Frontal cortex (tissue), 4 donors: Measurements from ENCODE around the gene CTNNA3. TPM values are rescaled to one million over a fixed set of nuclear protein-coding genes. Genes with fewer than 3 reads are reported as not detected.

ENCODE experiments used
- DNase-seq, 2 donors: peaks; one replicate each; pipeline ENCODE4 v3.0.0; 2012; ENCODE audit warnings: low spot score in 2 of 2
- FAIRE-seq: peaks from 2 replicates; lab custom pipeline; 2012; peaks lifted over from hg19 to GRCh38; lab: Jason Lieb, UNC
- total RNA-seq: library from RNA; depleted of rRNA; stranded (reverse); fragments of >200 nt; gene quantifications from one replicate; pipeline ENCODE4 v1.2.3, GENCODE V29; 2014
- donor health status: control.
- donor health status: control.
- donor health status: control.

CTNNA3 gene
- total RNA-seq, 1 donor from 2014 or later, result 2.0 TPM

GRCh38 chr10:66564287-66564686, 1131.7 kb downstream of the CTNNA3 start:
- DNase-seq, result no peak
- FAIRE-seq, result no peak

DNA sequence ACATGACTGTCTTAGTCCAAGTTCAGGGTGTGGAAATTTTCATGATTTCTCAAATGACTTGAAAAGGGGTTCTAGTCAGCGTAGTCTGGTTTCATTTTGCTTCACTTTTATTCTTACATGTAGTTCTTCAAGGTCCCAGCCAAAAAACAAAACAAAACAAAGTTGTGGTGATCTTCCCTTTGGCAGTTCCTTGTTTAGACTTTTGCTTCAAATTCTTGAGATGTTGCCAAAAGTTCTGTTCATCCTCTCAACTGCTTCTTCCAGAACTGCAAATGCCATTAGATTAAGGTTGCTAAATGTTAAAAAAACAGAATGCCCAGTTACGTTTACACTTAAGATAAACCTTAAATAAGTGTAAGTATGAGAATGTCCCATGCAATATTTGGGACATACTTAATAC, 1140.9 kb downstream of the CTNNA3 start:
- no peak for FAIRE-seq

DNA sequence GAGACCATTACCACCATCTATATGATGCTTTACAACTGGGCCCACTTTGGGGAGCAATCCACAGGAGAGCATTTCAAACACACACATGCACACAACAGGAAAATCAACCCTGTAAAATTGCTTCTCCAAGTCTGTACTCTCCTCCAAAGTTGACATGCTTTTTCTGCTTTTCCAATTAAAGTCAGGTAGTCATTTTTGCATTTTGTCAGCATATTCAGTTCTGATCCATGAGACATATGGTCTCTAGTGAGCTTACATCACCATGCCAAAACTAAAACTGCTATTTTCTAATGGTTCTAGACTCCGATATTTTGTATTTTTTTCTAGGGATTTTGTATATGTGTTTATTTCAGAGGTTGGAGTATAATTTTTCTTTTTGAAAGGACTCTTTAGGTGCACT, 1143.7 kb downstream of the CTNNA3 start:
- DNase-seq (no peak), FAIRE-seq (no peak)

More for the DNA sequence above, 1140.9 kb downstream of the CTNNA3 start:
- DNase-seq, result no peak

DNA sequence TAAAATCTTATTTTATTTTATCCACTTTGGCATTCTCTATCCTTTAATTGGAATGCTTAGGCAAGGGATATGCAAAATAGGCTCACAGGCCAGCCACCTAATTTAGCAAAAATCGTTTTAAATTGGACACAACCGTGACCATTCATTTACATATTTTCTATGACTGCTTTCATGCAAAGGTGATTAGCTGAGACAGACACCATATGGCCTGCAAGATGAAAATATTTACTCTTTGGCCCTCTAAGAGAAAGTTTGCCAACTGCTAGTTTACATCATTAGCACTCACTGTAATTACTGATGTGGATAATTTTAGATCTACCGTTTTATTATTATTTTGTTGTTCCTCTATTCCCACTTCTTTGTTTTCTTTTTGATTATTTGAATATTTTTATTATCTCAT, 1145.6 kb downstream of the CTNNA3 start:
- DNase-seq (no peak), FAIRE-seq (peak; percentile 31)

DNA sequence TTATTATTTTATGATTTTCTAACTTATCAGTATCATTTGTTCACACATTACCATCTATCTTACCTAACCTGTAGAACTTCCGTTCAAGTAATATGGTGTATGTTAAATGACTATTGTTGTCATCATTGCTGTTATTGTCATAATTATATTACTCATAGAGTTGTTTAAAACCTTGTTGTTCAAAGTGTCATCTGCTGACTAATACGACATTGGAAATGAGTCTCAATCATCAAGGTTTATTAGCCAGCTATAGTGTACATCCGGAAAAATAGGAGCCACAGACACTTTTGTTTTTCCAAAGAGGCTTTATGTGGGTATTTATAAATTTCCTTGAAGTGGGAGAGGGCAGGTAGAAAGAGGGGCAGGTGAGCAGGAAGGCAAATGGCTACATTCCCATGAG, 1157.1 kb downstream of the CTNNA3 start:
- FAIRE-seq (no peak), DNase-seq (no peak)

DNA sequence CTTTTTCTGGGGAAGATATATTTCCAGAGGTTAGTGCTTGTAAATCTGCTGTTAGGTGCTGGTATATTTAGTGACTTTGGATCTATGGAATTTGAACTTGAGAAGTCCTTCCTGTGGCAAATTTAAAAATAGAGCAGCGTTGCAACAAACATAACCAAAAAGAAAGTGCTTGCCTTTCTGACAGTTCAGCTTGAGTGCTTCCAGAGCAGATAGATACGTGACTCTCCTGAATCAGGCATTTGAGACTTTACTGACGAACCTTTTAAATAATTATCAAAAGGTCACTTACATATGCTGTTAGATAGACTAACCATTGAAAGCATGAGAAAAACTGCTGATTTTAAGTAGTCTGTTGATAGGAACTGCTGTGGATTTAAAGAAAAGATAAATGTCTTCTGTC, 1157.6 kb downstream of the CTNNA3 start:
- FAIRE-seq (no peak), DNase-seq (no peak)

- FAIRE-seq, result no peak
- DNase-seq, result no peak
Measured at GRCh38 chr10:66537186-66537585, 1158.8 kb downstream of the CTNNA3 start.

- no peak for FAIRE-seq
- no peak for DNase-seq
Measured at GRCh38 chr10:66535439-66535838, 1160.6 kb downstream of the CTNNA3 start.

DNA sequence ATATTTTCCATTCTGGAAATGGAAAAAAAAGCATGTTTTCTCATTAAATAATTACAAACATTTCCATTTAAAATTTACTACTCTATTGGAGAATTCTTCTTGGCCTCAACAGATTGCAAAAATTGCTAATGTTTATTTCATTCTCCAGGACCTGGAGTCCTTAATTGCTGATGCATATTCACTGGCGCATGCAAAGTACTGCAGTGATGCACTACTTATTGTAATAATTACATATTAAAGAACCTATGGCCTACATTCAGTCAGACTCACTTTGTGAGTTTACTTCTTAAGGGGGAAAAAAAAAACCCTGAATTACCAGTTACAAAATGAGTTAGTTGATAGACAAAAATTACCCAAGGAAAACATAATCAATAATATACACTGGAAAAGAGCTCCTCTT, 1161.1 kb downstream of the CTNNA3 start:
- no peak for FAIRE-seq
- no peak for DNase-seq

DNA sequence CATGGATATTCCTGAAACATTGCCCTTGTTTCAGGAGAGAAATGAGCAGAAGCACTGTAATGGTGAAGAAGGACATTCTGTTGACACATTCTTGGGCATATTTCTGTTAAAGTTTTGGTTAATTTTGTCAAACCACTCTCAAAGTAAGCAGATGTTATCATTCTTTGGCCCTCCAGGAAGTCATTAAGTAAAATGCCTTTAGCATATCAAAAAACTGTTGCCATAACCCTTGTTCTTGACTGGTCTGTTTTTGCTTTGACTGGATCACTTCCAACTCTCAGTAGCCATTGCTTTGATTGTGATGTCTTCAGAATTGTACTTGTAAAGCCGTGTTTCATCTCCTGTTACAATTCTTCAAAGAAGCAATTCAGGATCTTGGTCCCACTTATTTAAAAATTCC, 1174.5 kb downstream of the CTNNA3 start:
- FAIRE-seq (no peak), DNase-seq (no peak)

- no peak for FAIRE-seq
- DNase-seq, result no peak
Measured at GRCh38 chr10:66519616-66520015, 1176.4 kb downstream of the CTNNA3 start.

GRCh38 chr10:66514666-66515065, 1181.3 kb downstream of the CTNNA3 start:
- FAIRE-seq, result no peak
- no peak for DNase-seq

DNA sequence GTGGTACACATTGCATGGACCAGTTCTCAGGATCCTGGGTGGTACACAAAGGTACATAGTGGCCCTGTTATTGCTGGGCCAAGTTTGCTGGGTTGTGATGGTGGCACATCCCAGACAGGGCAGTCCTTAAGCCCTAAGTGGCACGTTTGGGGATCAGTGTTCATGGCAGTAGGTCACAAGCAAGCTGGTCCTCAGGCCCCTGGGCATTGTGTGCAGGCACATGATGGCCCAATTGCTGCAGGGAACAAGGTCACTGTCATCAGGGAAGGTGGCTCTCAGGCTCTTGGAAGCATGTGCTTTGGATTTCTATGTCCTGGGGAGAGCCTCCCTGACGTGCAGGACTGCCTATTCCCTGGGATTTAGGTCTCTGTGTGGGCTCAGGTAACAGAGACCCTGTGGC, 1182.5 kb downstream of the CTNNA3 start:
- DNase-seq, result no peak
- no peak for FAIRE-seq

- FAIRE-seq, result no peak
- no peak for DNase-seq
Measured at GRCh38 chr10:66505003-66505657, 1190.9 kb downstream of the CTNNA3 start.

DNA sequence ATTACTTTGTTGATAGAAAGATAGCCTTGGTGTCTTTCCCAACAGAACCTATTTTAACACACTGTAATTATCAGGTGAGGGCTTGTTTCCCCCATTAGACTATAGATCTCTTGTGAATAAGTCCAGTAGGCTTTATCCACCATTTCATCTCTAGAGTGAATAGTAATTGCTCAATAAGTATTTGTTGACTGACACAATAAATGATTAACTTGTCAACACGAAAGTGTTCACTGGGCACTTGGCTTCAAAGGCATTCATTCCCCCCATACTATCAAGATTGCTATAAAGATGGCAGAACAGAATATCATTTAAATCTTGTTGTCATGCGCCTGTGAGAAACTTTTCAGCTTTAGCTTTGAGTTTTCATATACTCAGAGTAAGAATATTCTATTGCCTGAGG, 1194.6 kb downstream of the CTNNA3 start:
- no peak for DNase-seq
- no peak for FAIRE-seq

- FAIRE-seq (no peak), DNase-seq (no peak)
Measured at GRCh38 chr10:66483966-66484365, 1212.0 kb downstream of the CTNNA3 start.

GRCh38 chr10:66472156-66472555, 1223.8 kb downstream of the CTNNA3 start:
- DNase-seq (no peak), FAIRE-seq (no peak)

DNA sequence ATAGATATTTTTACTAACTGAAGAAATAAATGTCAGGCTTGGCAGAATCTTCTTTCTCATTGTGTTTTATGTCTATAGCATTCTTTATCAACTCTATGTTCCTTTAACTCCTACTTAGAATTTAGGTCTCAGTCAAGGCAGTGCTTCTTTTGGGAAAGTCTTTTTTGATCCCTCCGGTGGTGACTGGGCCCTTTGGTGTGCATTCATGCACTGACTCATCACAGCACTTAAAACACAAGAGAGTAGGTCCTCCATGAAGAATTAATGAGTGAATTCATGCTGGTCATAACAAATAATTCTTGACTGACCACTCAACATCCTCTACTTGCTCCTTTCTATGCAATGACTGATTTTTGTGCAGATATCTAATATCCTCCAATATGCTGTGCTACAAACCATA, 1229.0 kb downstream of the CTNNA3 start:
- DNase-seq, result no peak
- FAIRE-seq, result no peak

DNA sequence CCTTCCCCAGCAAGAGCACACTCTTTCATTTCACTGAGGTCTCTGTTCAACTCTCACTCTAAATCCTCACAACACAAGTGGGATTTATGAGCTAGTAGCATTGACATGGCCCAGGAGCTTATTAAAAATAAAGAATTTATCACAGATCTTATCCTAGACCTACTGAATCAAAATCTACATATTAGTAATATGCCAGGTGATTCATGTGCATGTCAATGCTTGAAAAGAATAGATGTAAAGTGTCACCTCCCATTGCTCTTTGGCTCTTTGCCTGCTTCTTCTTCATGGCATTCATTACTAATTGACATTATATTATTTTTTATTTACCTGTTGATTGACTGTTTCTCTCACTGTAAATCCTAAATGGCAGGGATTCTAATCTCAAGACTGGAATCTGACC, 1229.4 kb downstream of the CTNNA3 start:
- FAIRE-seq (no peak), DNase-seq (no peak)

- DNase-seq, result no peak
- FAIRE-seq, result no peak
Measured at GRCh38 chr10:66463611-66464010, 1232.4 kb downstream of the CTNNA3 start.

GRCh38 chr10:66457629-66458028, 1238.4 kb downstream of the CTNNA3 start:
- FAIRE-seq (no peak), DNase-seq (no peak)

GRCh38 chr10:66455304-66455703, 1240.7 kb downstream of the CTNNA3 start:
- FAIRE-seq, result no peak

More at GRCh38 chr10:66455304-66455703, 1240.7 kb downstream of the CTNNA3 start:
- DNase-seq, result no peak
